Dermis blood vessel endothelial cell (primary cell): Measurements from ENCODE around the gene C2CD3. TPM values are rescaled to one million over a fixed set of nuclear protein-coding genes. Genes with fewer than 3 reads are reported as not detected.

ENCODE experiments used
- DNase-seq: peaks from one replicate; pipeline ENCODE4 v3.0.0; 2010
- total RNA-seq: library from RNA; depleted of rRNA; stranded (reverse); fragments of >200 nt; gene quantifications from 2 replicates; pipeline ENCODE4 v1.2.3, GENCODE V29; 2014

Gene C2CD3
- total RNA-seq, 1 donor from 2014 or later, result 13.4 TPM

DNA sequence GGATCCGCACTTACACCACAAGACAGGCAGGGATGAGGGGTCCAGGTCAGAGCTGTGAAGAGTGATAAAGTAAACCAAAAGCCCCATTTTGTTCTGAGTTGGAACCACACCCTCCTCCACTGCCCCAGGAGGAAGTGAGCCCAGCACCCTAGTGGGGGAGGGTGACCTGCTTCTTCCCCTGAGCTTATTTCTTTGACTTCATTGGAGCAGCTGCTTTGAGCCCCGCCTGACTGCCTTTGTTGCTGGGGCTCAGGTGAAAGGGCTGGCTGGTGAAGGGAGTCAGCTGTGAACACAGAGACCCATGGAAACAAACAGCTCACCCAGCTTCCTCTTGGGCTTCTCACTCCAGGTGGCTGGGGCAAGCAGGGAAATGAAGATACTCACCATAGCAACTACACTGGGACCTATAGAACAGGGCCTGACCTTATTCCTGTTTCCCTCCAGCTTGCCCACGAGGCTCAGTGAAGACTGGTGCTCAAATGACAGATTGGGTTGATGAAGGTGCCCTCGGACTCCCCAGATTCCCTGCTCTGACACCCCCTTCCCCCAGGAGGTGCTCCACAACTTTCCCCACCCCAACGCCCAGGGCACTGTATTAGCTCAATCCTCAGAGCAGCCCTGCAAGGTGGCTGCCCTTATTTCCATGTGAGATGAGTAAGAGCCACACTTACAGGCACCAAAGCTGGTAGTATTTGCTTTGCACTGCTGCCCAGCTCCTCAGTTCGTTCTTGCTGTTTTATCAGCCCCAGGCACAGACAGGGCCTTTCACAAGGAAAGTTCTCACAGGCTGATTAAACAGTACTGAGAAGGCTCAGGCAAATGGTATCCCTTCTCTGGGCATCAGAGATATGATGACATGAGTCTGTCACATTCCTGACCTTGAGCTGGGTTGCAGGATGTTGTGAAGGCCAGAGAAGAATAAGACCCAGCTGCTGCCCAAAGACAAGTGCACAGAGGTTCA lies 190.5 kb downstream of the C2CD3 start:
- peak; percentile 83 for DNase-seq

GRCh38 chr11:73978576-73979086 lies 192.2 kb downstream of the C2CD3 start:
- no peak for DNase-seq

DNA sequence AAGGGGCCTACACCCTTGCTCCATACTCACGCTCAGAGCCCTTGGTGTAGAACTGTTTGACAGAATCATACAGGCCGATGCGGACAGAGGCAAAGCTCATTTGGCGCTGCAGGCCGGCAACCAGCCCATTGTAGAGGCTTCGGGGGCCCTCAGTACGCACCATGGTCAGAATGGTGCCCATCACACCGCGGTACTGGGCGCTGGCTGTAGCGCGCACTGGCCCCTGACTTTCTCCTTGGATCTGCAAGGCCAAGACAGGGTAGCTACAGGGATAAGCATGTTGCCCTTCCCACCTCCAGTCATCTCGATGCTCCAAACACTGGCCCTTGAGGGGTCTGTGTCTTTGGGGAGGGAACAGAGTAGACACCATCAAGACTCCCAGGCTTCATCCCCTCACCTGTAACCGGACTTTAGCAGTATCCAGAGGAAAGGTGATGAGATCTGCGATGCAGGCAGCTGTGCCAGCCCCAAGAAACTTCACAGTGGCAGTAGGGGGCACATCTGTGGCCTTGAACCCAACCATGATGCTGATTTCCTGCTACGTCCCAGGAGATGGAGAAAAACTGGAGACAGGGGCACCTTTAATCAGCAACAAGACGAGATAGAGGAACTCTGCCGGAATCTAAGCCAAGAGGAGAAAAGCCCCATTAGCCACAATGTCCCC lies 192.8 kb downstream of the C2CD3 start:
- DNase-seq, result no peak

- DNase-seq, result no peak
Observed at GRCh38 chr11:73976451-73977151, 194.2 kb downstream of the C2CD3 start.

GRCh38 chr11:73975479-73975757 lies 195.4 kb downstream of the C2CD3 start:
- DNase-seq, result no peak

DNA sequence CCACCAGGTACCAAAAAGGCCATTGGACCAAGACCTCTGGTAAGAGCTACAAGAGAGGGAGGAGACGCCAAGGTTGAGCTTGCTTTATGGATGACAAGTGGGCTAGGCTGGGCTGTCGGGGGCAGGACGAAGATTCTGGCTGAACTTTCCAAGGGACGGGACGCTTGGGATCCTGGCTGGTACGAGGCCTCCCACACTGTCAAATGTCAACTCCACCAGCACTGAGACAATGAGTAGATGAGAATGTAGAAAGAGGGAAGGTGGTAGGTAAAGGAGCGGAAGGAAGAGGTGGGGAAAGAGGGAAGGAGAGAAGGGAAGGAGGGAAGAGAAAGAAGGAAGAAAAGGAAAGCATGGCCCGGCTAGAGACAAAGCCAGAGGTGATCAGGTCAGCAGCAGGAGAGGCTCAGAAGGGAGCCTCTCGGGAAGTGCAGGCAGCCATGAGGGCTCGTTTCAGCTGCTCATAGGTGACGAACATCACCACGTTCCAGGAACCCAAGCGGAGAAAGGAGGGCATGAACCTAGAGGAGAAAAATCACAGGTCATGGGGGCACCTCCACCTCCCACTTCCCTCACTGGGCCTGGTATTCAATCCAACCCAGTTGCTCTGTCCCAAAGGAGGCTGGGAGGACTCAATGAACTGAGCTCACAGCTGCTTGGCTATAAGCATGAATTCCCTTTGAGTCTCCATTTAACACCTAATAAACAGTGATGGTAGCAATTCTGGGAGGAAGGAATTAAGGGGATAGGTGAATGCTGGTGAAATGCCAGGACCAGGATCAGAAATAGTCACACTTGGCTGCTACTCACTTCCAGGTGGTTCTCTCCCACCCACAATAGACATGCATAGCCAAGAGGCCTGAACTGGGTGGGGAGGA lies 196.0 kb downstream of the C2CD3 start:
- no peak for DNase-seq

- no peak for DNase-seq
Observed at GRCh38 chr11:73972620-73973449, 198.0 kb downstream of the C2CD3 start.

- no peak for DNase-seq
Observed at GRCh38 chr11:73972187-73972586, 198.6 kb downstream of the C2CD3 start.

- no peak for DNase-seq
Observed at GRCh38 chr11:73971175-73971719, 199.6 kb downstream of the C2CD3 start.

GRCh38 chr11:73969991-73970800 lies 200.6 kb downstream of the C2CD3 start:
- DNase-seq, result no peak

DNA sequence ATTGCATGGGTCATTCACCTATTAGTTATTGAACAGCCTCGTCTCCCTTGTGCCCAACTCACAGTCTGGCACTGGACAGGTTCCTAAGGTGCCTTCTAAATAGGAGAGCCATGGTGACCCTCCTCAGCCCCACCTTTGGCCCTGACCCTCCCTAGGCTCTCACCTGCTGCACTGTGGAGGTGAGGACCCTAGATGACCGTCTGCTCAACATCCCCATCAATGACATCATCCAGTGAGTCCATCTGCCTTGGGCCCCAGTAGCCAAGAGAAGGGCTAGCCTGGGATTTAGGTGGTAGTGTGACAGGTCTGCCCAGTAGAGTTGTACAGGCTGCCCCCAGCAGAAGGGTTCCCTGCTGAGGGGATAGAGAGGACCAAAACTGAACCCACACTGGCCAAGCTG lies 201.7 kb downstream of the C2CD3 start:
- no peak for DNase-seq

- no peak for DNase-seq
Observed at GRCh38 chr11:73968356-73968966, 202.3 kb downstream of the C2CD3 start.

- no peak for DNase-seq
Observed at GRCh38 chr11:73965764-73966121, 205.1 kb downstream of the C2CD3 start.

GRCh38 chr11:73965076-73965763 lies 205.6 kb downstream of the C2CD3 start:
- no peak for DNase-seq

DNA sequence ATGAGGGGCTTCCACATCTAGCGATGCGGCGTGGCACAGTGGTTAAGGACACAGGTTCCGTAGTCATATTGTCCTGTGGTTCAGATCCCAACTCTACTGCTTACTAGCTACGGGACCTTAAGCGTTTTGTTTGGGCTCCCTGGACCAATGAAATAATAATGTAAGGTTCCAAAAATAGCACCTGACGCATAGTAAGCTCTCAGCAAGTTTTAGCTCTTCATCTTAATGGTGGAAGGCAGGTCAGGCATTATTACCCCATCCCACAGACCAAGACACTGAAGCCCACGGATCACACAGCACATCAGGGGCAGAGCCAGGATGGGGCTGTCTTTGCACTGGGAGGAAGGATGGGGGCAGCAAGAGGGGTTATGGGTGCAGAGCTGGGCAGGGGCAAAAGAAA lies 206.9 kb downstream of the C2CD3 start:
- DNase-seq, result no peak
